HL-60 (cell line): ENCODE results near the gene PIP5KL1.

Source experiments
- GABPA ChIP-seq: IDR thresholded peaks from 2 replicates; pipeline ENCODE4 v1.6.1; 2012; ENCODE audit warnings: low read depth
- POLR2AphosphoS5 ChIP-seq: IDR thresholded peaks from 2 replicates; pipeline ENCODE4 v1.6.1; 2012; ENCODE audit warnings: low read depth
- REST ChIP-seq: IDR thresholded peaks from 2 replicates; pipeline ENCODE4 v1.6.1; 2012; ENCODE audit warnings: low read depth; ENCODE audit not compliant: insufficient replicate concordance
- SPI1 ChIP-seq: IDR thresholded peaks from 2 replicates; pipeline ENCODE4 v1.6.1; 2012; ENCODE audit warnings: low read depth, mild to moderate bottlenecking, borderline replicate concordance
- TF ChIP-seq, protein P1 (sequence below): IDR thresholded peaks from one replicate; pipeline ENCODE4 v1.5.1; 2011; ENCODE audit warnings: low read length, control low read depth, inconsistent platforms; ENCODE audit not compliant: insufficient read depth

- TF ChIP-seq, protein P1, sequence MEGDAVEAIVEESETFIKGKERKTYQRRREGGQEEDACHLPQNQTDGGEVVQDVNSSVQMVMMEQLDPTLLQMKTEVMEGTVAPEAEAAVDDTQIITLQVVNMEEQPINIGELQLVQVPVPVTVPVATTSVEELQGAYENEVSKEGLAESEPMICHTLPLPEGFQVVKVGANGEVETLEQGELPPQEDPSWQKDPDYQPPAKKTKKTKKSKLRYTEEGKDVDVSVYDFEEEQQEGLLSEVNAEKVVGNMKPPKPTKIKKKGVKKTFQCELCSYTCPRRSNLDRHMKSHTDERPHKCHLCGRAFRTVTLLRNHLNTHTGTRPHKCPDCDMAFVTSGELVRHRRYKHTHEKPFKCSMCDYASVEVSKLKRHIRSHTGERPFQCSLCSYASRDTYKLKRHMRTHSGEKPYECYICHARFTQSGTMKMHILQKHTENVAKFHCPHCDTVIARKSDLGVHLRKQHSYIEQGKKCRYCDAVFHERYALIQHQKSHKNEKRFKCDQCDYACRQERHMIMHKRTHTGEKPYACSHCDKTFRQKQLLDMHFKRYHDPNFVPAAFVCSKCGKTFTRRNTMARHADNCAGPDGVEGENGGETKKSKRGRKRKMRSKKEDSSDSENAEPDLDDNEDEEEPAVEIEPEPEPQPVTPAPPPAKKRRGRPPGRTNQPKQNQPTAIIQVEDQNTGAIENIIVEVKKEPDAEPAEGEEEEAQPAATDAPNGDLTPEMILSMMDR, result no peak
- TF ChIP-seq POLR2AphosphoS5 (no peak), REST (no peak), GABPA (no peak), SPI1 (no peak)
These were observed 10.7 kb upstream of the PIP5KL1 start for GRCh38 chr9:127941062-127941960.
